ENCODE data around the gene THAP11. TPM values are rescaled to one million over a fixed set of nuclear protein-coding genes. Genes with fewer than 3 reads are reported as not detected.

The THAP11 gene
- total RNA-seq, 1 experiment from 2014 or later, result 46.5 TPM

GRCh38 chr16:67864594-67864993 lies 22.5 kb downstream of the THAP11 start:
- no peak for DNase-seq (ENCODE audit: low spot score)
- peak overlapping the region; percentile 89 for H3K27ac Mint-ChIP-seq
- H3K4me3 Mint-ChIP-seq, result no peak overlapping the region
- no peaks in the 10 kb centered on the region for H3K9me3 Mint-ChIP-seq
- TF ChIP-seq EMX1 (CRISPR knock-in tag; IDR thresholded peaks at IDR 0.05) (no peak), RORB (CRISPR knock-in tag; IDR thresholded peaks at IDR 0.05) (no peak), MYBL2 (CRISPR knock-in tag; IDR thresholded peaks at IDR 0.05) (no peak)
- peaks cover 41% of the 10 kb centered on the region for H3K36me3 Mint-ChIP-seq
- peaks cover 4% of the 10 kb centered on the region; the same call in 1 of the 2 replicates for H3K4me1 Mint-ChIP-seq
- no peaks in the 10 kb centered on the region for H3K27me3 Mint-ChIP-seq (ENCODE audit: low read depth)
- POLR2A ChIA-PET, result no interaction called here
- CTCF ChIA-PET, result interaction anchor here (1.0 to 3.0 kb wide), 10 partner anchors 20 to 201 kb away, joined by 3 to 56 read pairs (median 8); partner anchors contain the start of genes NRN1L, RANBP10 and TSNAXIP1
- ATAC-seq, result no peak

DNA sequence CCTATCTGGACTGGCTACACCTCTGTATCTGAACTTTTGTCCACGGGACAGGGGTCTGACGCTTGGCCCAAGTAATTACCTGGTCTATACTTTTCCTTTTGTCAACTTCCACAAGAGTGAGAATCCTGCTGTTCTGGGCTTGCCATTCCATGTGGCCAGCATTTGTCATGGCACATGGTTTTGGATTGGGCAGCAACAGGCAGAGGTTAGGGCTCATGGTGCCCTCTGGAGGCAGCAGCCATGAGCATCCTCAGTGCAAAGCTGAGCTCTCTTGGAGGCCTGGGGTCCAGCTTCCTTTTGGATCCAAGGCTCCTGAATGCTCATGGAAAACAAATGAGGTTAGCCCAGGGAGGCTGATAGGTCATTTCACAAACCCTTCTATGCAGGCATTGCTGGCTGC lies 23.2 kb downstream of the THAP11 start:
- H3K27me3 Mint-ChIP-seq (ENCODE audit: low read depth), result no peaks in the 10 kb centered on the region
- 0 out of 2 replicates have a peak overlapping the region, but pooled peaks have one; percentile 26 for H3K27ac Mint-ChIP-seq
- H3K4me1 Mint-ChIP-seq, result peaks cover 4% of the 10 kb centered on the region; the same call in 1 of the 2 replicates
- TF ChIP-seq TP53 (CRISPR knock-in tag; IDR thresholded peaks at IDR 0.05), result no peak
- TF ChIP-seq, protein P1, sequence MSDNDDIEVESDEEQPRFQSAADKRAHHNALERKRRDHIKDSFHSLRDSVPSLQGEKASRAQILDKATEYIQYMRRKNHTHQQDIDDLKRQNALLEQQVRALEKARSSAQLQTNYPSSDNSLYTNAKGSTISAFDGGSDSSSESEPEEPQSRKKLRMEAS (CRISPR knock-in tag; IDR thresholded peaks at IDR 0.05), result peak; percentile 68; the same call in 1 of the 2 replicates
- H3K4me3 Mint-ChIP-seq, result no peak overlapping the region
- POLR2A ChIA-PET, result no interaction called here
- ATAC-seq (peak; percentile 88), DNase-seq (ENCODE audit: low spot score) (peak; percentile 58)
- CTCF ChIA-PET, result interaction anchor here (0.6 to 3.0 kb wide), 23 partner anchors 10 to 690 kb away, joined by 3 to 56 read pairs (median 5); partner anchors contain the start of genes C16orf86, CENPT, ENKD1 and NRN1L
- peaks cover 42% of the 10 kb centered on the region for H3K36me3 Mint-ChIP-seq
- H3K9me3 Mint-ChIP-seq, result no peaks in the 10 kb centered on the region

GRCh38 chr16:67868290-67868689 lies 26.2 kb downstream of the THAP11 start:
- POLR2A ChIA-PET, result no interaction called here
- H3K4me3 Mint-ChIP-seq, result no peak overlapping the region
- CTCF ChIA-PET, result interaction anchor here (0.8 kb wide), 1 partner anchor 195 kb away, joined by 3 read pairs; no protein-coding TSS in a partner anchor
- H3K36me3 Mint-ChIP-seq, result peaks cover 42% of the 10 kb centered on the region
- DNase-seq (ENCODE audit: low spot score), result no peak
- no peaks in the 10 kb centered on the region for H3K27me3 Mint-ChIP-seq (ENCODE audit: low read depth)
- ATAC-seq, result no peak
- H3K9me3 Mint-ChIP-seq, result no peaks in the 10 kb centered on the region
- no peak overlapping the region for H3K27ac Mint-ChIP-seq
- peaks cover 5% of the 10 kb centered on the region; the same call in 1 of the 2 replicates for H3K4me1 Mint-ChIP-seq
- TF ChIP-seq ZNF423 (CRISPR knock-in tag; IDR thresholded peaks at IDR 0.05) (no peak), MXD4 (CRISPR knock-in tag; IDR thresholded peaks at IDR 0.05; ENCODE audit: borderline replicate concordance) (no peak), STAT6 (CRISPR knock-in tag; conservative IDR thresholded peaks at IDR 0.05; ENCODE audit: low read depth) (no peak), SOX15 (CRISPR knock-in tag; IDR thresholded peaks at IDR 0.05) (no peak), FOXJ3 (CRISPR knock-in tag; IDR thresholded peaks at IDR 0.05; ENCODE audit: borderline replicate concordance) (no peak), NR2C2 (CRISPR knock-in tag; IDR thresholded peaks at IDR 0.05) (no peak), AR (CRISPR knock-in tag; IDR thresholded peaks at IDR 0.05) (no peak)
- TF ChIP-seq, protein P1 (CRISPR knock-in tag; IDR thresholded peaks at IDR 0.05), result no peak
- TF ChIP-seq, protein P2, sequence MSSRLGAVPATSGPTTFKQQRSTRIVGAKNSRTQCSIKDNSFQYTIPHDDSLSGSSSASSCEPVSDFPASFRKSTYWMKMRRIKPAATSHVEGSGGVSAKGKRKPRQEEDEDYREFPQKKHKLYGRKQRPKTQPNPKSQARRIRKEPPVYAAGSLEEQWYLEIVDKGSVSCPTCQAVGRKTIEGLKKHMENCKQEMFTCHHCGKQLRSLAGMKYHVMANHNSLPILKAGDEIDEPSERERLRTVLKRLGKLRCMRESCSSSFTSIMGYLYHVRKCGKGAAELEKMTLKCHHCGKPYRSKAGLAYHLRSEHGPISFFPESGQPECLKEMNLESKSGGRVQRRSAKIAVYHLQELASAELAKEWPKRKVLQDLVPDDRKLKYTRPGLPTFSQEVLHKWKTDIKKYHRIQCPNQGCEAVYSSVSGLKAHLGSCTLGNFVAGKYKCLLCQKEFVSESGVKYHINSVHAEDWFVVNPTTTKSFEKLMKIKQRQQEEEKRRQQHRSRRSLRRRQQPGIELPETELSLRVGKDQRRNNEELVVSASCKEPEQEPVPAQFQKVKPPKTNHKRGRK (CRISPR knock-in tag; IDR thresholded peaks at IDR 0.05; ENCODE audit: borderline replicate concordance), result no peak
- TF ChIP-seq, protein P3, sequence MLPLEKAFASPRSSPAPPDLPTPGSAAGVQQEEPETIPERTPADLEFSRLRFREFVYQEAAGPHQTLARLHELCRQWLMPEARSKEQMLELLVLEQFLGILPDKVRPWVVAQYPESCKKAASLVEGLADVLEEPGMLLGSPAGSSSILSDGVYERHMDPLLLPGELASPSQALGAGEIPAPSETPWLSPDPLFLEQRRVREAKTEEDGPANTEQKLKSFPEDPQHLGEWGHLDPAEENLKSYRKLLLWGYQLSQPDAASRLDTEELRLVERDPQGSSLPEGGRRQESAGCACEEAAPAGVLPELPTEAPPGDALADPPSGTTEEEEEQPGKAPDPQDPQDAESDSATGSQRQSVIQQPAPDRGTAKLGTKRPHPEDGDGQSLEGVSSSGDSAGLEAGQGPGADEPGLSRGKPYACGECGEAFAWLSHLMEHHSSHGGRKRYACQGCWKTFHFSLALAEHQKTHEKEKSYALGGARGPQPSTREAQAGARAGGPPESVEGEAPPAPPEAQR (CRISPR knock-in tag; IDR thresholded peaks at IDR 0.05), result no peak
- TF ChIP-seq, protein P4, sequence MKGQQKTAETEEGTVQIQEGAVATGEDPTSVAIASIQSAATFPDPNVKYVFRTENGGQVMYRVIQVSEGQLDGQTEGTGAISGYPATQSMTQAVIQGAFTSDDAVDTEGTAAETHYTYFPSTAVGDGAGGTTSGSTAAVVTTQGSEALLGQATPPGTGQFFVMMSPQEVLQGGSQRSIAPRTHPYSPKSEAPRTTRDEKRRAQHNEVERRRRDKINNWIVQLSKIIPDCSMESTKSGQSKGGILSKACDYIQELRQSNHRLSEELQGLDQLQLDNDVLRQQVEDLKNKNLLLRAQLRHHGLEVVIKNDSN (CRISPR knock-in tag; IDR thresholded peaks at IDR 0.05), result no peak
- TF ChIP-seq, protein P5, sequence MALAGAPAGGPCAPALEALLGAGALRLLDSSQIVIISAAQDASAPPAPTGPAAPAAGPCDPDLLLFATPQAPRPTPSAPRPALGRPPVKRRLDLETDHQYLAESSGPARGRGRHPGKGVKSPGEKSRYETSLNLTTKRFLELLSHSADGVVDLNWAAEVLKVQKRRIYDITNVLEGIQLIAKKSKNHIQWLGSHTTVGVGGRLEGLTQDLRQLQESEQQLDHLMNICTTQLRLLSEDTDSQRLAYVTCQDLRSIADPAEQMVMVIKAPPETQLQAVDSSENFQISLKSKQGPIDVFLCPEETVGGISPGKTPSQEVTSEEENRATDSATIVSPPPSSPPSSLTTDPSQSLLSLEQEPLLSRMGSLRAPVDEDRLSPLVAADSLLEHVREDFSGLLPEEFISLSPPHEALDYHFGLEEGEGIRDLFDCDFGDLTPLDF (CRISPR knock-in tag; IDR thresholded peaks at IDR 0.05), result no peak
